IMR-90 (cell line): ENCODE data around the gene GLDC. TPM values are rescaled to one million over a fixed set of nuclear protein-coding genes. Genes with fewer than 3 reads are reported as not detected.

Experiments
- ATAC-seq: fragments of 200-7000 bp; cut with Tn5 transposase; 2 replicates; pipeline ENCODE4 v1.9.1; 2020; ENCODE audit warnings: low read depth, mild to moderate bottlenecking, moderate library complexity
- BruUV-seq: library from RNA; stranded (reverse); fragments of 400-500 nt; replicated peaks from 2 replicates; lab custom pipeline; 2021; lab: Mats Ljungman, UMichigan
- CTCF ChIA-PET: fragments of 300-600 bp; formaldehyde crosslinking; extraction: SDS; loops from one replicate; lab custom pipeline; 2021; ENCODE audit warnings: antibody characterized with exemption; lab: Yijun Ruan, JAX
- POLR2A ChIA-PET: fragments of 300-600 bp; sonication (Branson Sonifier 250); formaldehyde crosslinking; loops from one replicate; lab custom pipeline; 2022; ENCODE audit warnings: antibody characterized with exemption; ENCODE audit not compliant: unreplicated experiment; lab: Charles Lee
- DNase-seq: peaks from one replicate; pipeline ENCODE4 v3.0.0; 2013
- H2AFZ ChIP-seq: replicated peaks from 2 replicates; pipeline ENCODE3; 2013; ENCODE audit warnings: low read length, mild to moderate bottlenecking; ENCODE audit not compliant: poor library complexity
- H2AK5ac ChIP-seq: 2 replicates; pipeline ENCODE4 v1.6.1; 2013; ENCODE audit warnings: low read depth, low read length, inconsistent platforms
- H2AK9ac ChIP-seq: replicated peaks from 2 replicates; pipeline ENCODE3; 2013; ENCODE audit warnings: mild to moderate bottlenecking, low read depth, low read length, moderate library complexity; ENCODE audit not compliant: poor library complexity
- H2BK120ac ChIP-seq: 2 replicates; pipeline ENCODE4 v1.6.1; 2013; ENCODE audit warnings: low read depth, low read length, inconsistent platforms
- H2BK15ac ChIP-seq: 3 replicates; pipeline ENCODE4 v1.6.1; 2013; ENCODE audit warnings: low read depth, low read length, inconsistent platforms
- H2BK20ac ChIP-seq: 2 replicates; pipeline ENCODE4 v1.6.1; 2013; ENCODE audit warnings: low read depth, mild to moderate bottlenecking, inconsistent platforms, low read length, moderate library complexity
- H2BK5ac ChIP-seq: 2 replicates; pipeline ENCODE4 v1.6.1; 2013; ENCODE audit warnings: mild to moderate bottlenecking, low read depth, low read length, inconsistent platforms; ENCODE audit not compliant: poor library complexity, severe bottlenecking
- H3K14ac ChIP-seq: replicated peaks from 2 replicates; pipeline ENCODE4 v1.6.1; 2013; ENCODE audit warnings: low read depth, low read length, inconsistent platforms
- H3K18ac ChIP-seq: 2 replicates; pipeline ENCODE4 v1.6.1; 2013; ENCODE audit warnings: low read depth, low read length, control low read depth
- H3K23ac ChIP-seq: 2 replicates; pipeline ENCODE4 v1.6.1; 2013; ENCODE audit warnings: low read depth, low read length, inconsistent platforms
- H3K27ac ChIP-seq: 2 replicates; pipeline ENCODE4 v1.5.1; 2013; ENCODE audit warnings: mild to moderate bottlenecking, control low read depth, low read length; ENCODE audit not compliant: insufficient read depth
- H3K27me3 ChIP-seq: 2 replicates; pipeline ENCODE4 v1.6.1; 2013; ENCODE audit warnings: low read length; ENCODE audit not compliant: control insufficient read depth, insufficient read depth
- H3K36me3 ChIP-seq: 2 replicates; pipeline ENCODE4 v1.6.1; 2013; ENCODE audit warnings: low read length, mixed read lengths; ENCODE audit not compliant: control insufficient read depth, insufficient read depth
- H3K4ac ChIP-seq: 2 replicates; pipeline ENCODE4 v1.6.1; 2013; ENCODE audit warnings: low read depth, low read length, inconsistent platforms
- H3K4me1 ChIP-seq: 2 replicates; pipeline ENCODE4 v1.6.1; 2013; ENCODE audit warnings: low read length, mixed read lengths; ENCODE audit not compliant: control insufficient read depth, insufficient read depth
- H3K4me2 ChIP-seq: 2 replicates; pipeline ENCODE4 v1.6.1; 2013; ENCODE audit warnings: low read depth, mild to moderate bottlenecking, control low read depth, low read length, moderate library complexity
- H3K4me3 ChIP-seq: 2 replicates; pipeline ENCODE4 v1.5.1; 2013; ENCODE audit warnings: low read depth, mild to moderate bottlenecking, control low read depth, low read length, moderate library complexity; ENCODE audit not compliant: insufficient read depth
- H3K56ac ChIP-seq: 2 replicates; pipeline ENCODE4 v1.6.1; 2013; ENCODE audit warnings: low read length, inconsistent platforms; ENCODE audit not compliant: insufficient read depth; ENCODE audit errors: extremely low read depth
- H3K79me1 ChIP-seq, 2 experiments: 2 replicates each; pipeline ENCODE4 v1.6.1; 2013; ENCODE audit warnings: low read length in 2 of 2, inconsistent platforms in 1 of 2, low read depth in 1 of 2
- H3K9ac ChIP-seq: 2 replicates; pipeline ENCODE4 v1.6.1; 2013; ENCODE audit warnings: low read depth, low read length, control low read depth
- H3K9me1 ChIP-seq: 2 replicates; pipeline ENCODE4 v1.6.1; 2013; ENCODE audit warnings: low read length, inconsistent platforms; ENCODE audit not compliant: insufficient read depth
- H3K9me3 ChIP-seq: 2 replicates; pipeline ENCODE4 v1.6.1; 2013; ENCODE audit warnings: low read length; ENCODE audit not compliant: control insufficient read depth, insufficient read depth
- H4K20me1 ChIP-seq: 2 replicates; pipeline ENCODE4 v1.6.1; 2013; ENCODE audit warnings: low read length, inconsistent platforms; ENCODE audit not compliant: insufficient read depth
- H4K5ac ChIP-seq: 2 replicates; pipeline ENCODE4 v1.6.1; 2013; ENCODE audit warnings: mild to moderate bottlenecking, low read depth, low read length, control low read depth
- H4K8ac ChIP-seq, 2 experiments: 2 replicates each; pipeline ENCODE4 v1.6.1; 2013; ENCODE audit warnings: low read depth in 2 of 2, low read length in 2 of 2, control low read depth in 1 of 2, inconsistent platforms in 1 of 2
- H4K91ac ChIP-seq: 2 replicates; pipeline ENCODE4 v1.6.1; 2013; ENCODE audit warnings: low read depth, low read length, inconsistent platforms; ENCODE audit not compliant: insufficient read depth
- CTCF ChIP-seq: conservative IDR thresholded peaks from 2 replicates; pipeline ENCODE4 v1.5.1; 2012; ENCODE audit warnings: mild to moderate bottlenecking, low read depth, low read length, improper control_type of control experiment
- WGBS, 2 experiments: methylation state at CpG; one replicate each; pipeline versions ENCODE4 v1.1.5 to v1.1.7; 2013; ENCODE audit warnings: missing lambda C conversion rate in 2 of 2; ENCODE audit not compliant: insufficient read length in 1 of 2; ENCODE audit errors: extremely low coverage in 2 of 2; 5-methylcytosine and 5-hydroxymethylcytosine counted together
- dilution Hi-C: fragments of 300-500 bp; cut with HindIII; formaldehyde crosslinking; loops from one replicate; pipeline ENCODE4 v1.14.3; 2018; ENCODE audit warnings: low sequenced_read_pairs; ENCODE audit not compliant: unreplicated experiment
- in situ Hi-C: fragments of 300-500 bp; cut with MboI; formaldehyde crosslinking; loops from 3 replicates; pipeline ENCODE4 v1.14.3; 2019; ENCODE audit warnings: low sequenced_read_pairs, inconsistent platforms, mixed read lengths
- intact Hi-C: fragments of 100-400 bp; cut with micrococcal nuclease; formaldehyde crosslinking; loops from 2 replicates; pipeline ENCODE4 v1.10.0; 2022
- polyA plus RNA-seq, 3 experiments: library from polyadenylated mRNA; depleted of rRNA; stranded (reverse); fragments of >200 nt; gene quantifications; 2 replicates each; pipeline ENCODE4 v1.2.3, GENCODE V29; 2012; ENCODE audit warnings: low replicate concordance in 1 of 3
- total RNA-seq: library from RNA; depleted of rRNA; stranded (reverse); fragments of >200 nt; gene quantifications from 2 replicates; pipeline ENCODE4 v1.2.3, GENCODE V29; 2012

Gene GLDC
- total and polyA plus RNA-seq, 2 of the 4 experiments (the other 2 are of a cell fraction): 0.36 to 0.50 TPM

GRCh38 chr9:6579613-6580012, 65.9 kb downstream of the GLDC start:
- WGBS, 2 experiments: 72% methylated on average over 5 of the region's 6 CpGs; no CpG with 5 or more reads in 1 of the 2 experiments
- CTCF ChIA-PET: no interaction called here

More at GRCh38 chr9:6579613-6580012, 65.9 kb downstream of the GLDC start:
- ATAC-seq (no peak), DNase-seq (no peak)
- H3K36me3 ChIP-seq: no peaks in the 10 kb centered on the region
- BruUV-seq: no TSS peak
- H3K18ac ChIP-seq: no peak overlapping the region
- H4K20me1 ChIP-seq: no peaks in the 10 kb centered on the region
- intact Hi-C loops (no loop called here), in situ Hi-C loops (loop anchor here (10.0 kb wide), 1 partner anchor 155 kb away; no protein-coding TSS in a partner anchor), dilution Hi-C loops (no loop called here)
- H2BK5ac ChIP-seq: no peak overlapping the region
- H3K4me1 ChIP-seq: no peaks in the 10 kb centered on the region
- H3K27ac ChIP-seq: no peak overlapping the region
- H3K14ac ChIP-seq: no peak overlapping the region
- H4K91ac ChIP-seq: no peak overlapping the region
- no peak overlapping the region for H4K8ac ChIP-seq
- TF ChIP-seq CTCF: no peak
- no peak overlapping the region for H3K4me2 ChIP-seq
- POLR2A ChIA-PET: no interaction called here
- no peak overlapping the region for H2BK15ac ChIP-seq
- H3K9me1 ChIP-seq: no peaks in the 10 kb centered on the region; the same call in 1 of the 2 replicates
- no peak overlapping the region for H2AK9ac ChIP-seq
- peaks cover 12% of the 10 kb centered on the region for H3K27me3 ChIP-seq
- H2AFZ ChIP-seq: no peak overlapping the region
- H3K23ac ChIP-seq: no peak overlapping the region
- H3K56ac ChIP-seq: no peak overlapping the region
- H3K9ac ChIP-seq: no peak overlapping the region
- H2AK5ac ChIP-seq: no peak overlapping the region
- H3K4me3 ChIP-seq: no peak overlapping the region
- H4K5ac ChIP-seq: no peak overlapping the region
- H2BK20ac ChIP-seq: no peak overlapping the region
- H3K4ac ChIP-seq: no peak overlapping the region
- H3K9me3 ChIP-seq: no peaks in the 10 kb centered on the region
- H3K79me1 ChIP-seq: no peaks in the 10 kb centered on the region
- no peak overlapping the region for H2BK120ac ChIP-seq
